ENCODE results near the gene MPRIP. TPM values are rescaled to one million over a fixed set of nuclear protein-coding genes. Genes with fewer than 3 reads are reported as not detected.

Gene MPRIP
- total RNA-seq, 1 donor from 2014 or later: 863 TPM

- Mint-ChIP-seq H3K27ac (ENCODE audit: unreplicated experiment) (peak overlapping the region; percentile 54), H3K4me3 (ENCODE audit: unreplicated experiment) (no peak overlapping the region), H3K9me3 (ENCODE audit: unreplicated experiment) (peaks cover 13% of the 10 kb centered on the region), H3K4me1 (ENCODE audit: low read depth, unreplicated experiment) (peaks cover 63% of the 10 kb centered on the region), H3K36me3 (ENCODE audit: unreplicated experiment) (peaks cover 4% of the 10 kb centered on the region), H3K27me3 (ENCODE audit: unreplicated experiment) (peaks cover 12% of the 10 kb centered on the region)
- no peak for DNase-seq
- TF ChIP-seq, protein P1, sequence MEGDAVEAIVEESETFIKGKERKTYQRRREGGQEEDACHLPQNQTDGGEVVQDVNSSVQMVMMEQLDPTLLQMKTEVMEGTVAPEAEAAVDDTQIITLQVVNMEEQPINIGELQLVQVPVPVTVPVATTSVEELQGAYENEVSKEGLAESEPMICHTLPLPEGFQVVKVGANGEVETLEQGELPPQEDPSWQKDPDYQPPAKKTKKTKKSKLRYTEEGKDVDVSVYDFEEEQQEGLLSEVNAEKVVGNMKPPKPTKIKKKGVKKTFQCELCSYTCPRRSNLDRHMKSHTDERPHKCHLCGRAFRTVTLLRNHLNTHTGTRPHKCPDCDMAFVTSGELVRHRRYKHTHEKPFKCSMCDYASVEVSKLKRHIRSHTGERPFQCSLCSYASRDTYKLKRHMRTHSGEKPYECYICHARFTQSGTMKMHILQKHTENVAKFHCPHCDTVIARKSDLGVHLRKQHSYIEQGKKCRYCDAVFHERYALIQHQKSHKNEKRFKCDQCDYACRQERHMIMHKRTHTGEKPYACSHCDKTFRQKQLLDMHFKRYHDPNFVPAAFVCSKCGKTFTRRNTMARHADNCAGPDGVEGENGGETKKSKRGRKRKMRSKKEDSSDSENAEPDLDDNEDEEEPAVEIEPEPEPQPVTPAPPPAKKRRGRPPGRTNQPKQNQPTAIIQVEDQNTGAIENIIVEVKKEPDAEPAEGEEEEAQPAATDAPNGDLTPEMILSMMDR (IDR thresholded peaks at IDR 0.05; ENCODE audit: partially characterized antibody, unreplicated experiment): no peak
Observed at GRCh38 chr17:17070931-17071330, 28.7 kb downstream of the MPRIP start.

- H3K27ac Mint-ChIP-seq (ENCODE audit: unreplicated experiment): no peak overlapping the region
- H3K9me3 Mint-ChIP-seq (ENCODE audit: unreplicated experiment): peaks cover 13% of the 10 kb centered on the region
- TF ChIP-seq, protein P1 (IDR thresholded peaks at IDR 0.05; ENCODE audit: partially characterized antibody, unreplicated experiment): no peak
- peak; percentile 11 for DNase-seq
- peak overlapping the region; percentile 15 for H3K4me3 Mint-ChIP-seq (ENCODE audit: unreplicated experiment)
- peaks cover 4% of the 10 kb centered on the region for H3K36me3 Mint-ChIP-seq (ENCODE audit: unreplicated experiment)
- H3K4me1 Mint-ChIP-seq (ENCODE audit: low read depth, unreplicated experiment): peaks cover 63% of the 10 kb centered on the region
- H3K27me3 Mint-ChIP-seq (ENCODE audit: unreplicated experiment): peaks cover 12% of the 10 kb centered on the region
Observed at GRCh38 chr17:17071531-17072360, 29.5 kb downstream of the MPRIP start.

GRCh38 chr17:17072546-17072945, 30.3 kb downstream of the MPRIP start:
- H3K4me1 Mint-ChIP-seq (ENCODE audit: low read depth, unreplicated experiment): peaks cover 58% of the 10 kb centered on the region

GRCh38 chr17:17073030-17073564, 30.8 kb downstream of the MPRIP start:
- TF ChIP-seq, protein P1 (IDR thresholded peaks at IDR 0.05; ENCODE audit: partially characterized antibody, unreplicated experiment): no peak
- Mint-ChIP-seq H3K4me1 (ENCODE audit: low read depth, unreplicated experiment) (peaks cover 63% of the 10 kb centered on the region), H3K36me3 (ENCODE audit: unreplicated experiment) (peaks cover 4% of the 10 kb centered on the region), H3K4me3 (ENCODE audit: unreplicated experiment) (no peak overlapping the region), H3K27ac (ENCODE audit: unreplicated experiment) (peak overlapping the region; percentile 72), H3K9me3 (ENCODE audit: unreplicated experiment) (peaks cover 14% of the 10 kb centered on the region), H3K27me3 (ENCODE audit: unreplicated experiment) (peaks cover 8% of the 10 kb centered on the region)
- DNase-seq: peak; percentile 11

More at GRCh38 chr17:17072546-17072945, 30.3 kb downstream of the MPRIP start:
- Mint-ChIP-seq H3K4me3 (ENCODE audit: unreplicated experiment) (no peak overlapping the region), H3K27me3 (ENCODE audit: unreplicated experiment) (peaks cover 8% of the 10 kb centered on the region), H3K36me3 (ENCODE audit: unreplicated experiment) (peaks cover 4% of the 10 kb centered on the region), H3K9me3 (ENCODE audit: unreplicated experiment) (peaks cover 13% of the 10 kb centered on the region), H3K27ac (ENCODE audit: unreplicated experiment) (peak overlapping the region; percentile 73)
- TF ChIP-seq, protein P1 (IDR thresholded peaks at IDR 0.05; ENCODE audit: partially characterized antibody, unreplicated experiment): no peak
- peak; percentile 11 for DNase-seq
